CD4-positive, alpha-beta T cell (primary cell): Measurements from ENCODE around the gene GYG2. TPM values are rescaled to one million over a fixed set of nuclear protein-coding genes. Genes with fewer than 3 reads are reported as not detected.
"Not testable (repeated sequence)": the region's sequence is repeated elsewhere in the genome, so short reads cannot be mapped to it uniquely, and the experiment has no call there.

ENCODE experiments used
- ATAC-seq: fragments of 200-7000 bp; cut with Tn5 transposase; one replicate; pipeline ENCODE4 v1.10.0; 2022; ENCODE audit warnings: mild to moderate bottlenecking; ENCODE audit not compliant: poor library complexity
- CTCF ChIA-PET: fragments of 350-600 bp; sonication (Branson Sonifier 250); formaldehyde crosslinking; loops from one replicate; lab custom pipeline; 2021; ENCODE audit warnings: antibody characterized with exemption, inconsistent platforms; lab: Charles Lee
- POLR2A ChIA-PET: fragments of 350-600 bp; sonication (Branson Sonifier 250); formaldehyde crosslinking; loops from one replicate; lab custom pipeline; 2021; ENCODE audit warnings: antibody characterized with exemption, inconsistent platforms; lab: Charles Lee
- DNase-seq, 14 experiments: peaks; one replicate each; pipeline ENCODE4 v3.0.0-alpha.2; 2013 to 2020; ENCODE audit warnings: mixed read lengths in 2 of 14
- H3K27ac ChIP-seq, 2 donors: one replicate each; pipeline versions ENCODE4 v1.5.1 to v1.7.0; 2013; ENCODE audit warnings: low read length in 2 of 2, low read depth in 1 of 2, mild to moderate bottlenecking in 1 of 2
- H3K27me3 ChIP-seq, 2 experiments: 1 replicate in 1 of 2; 2 replicates in 1 of 2; pipeline versions ENCODE4 v1.6.1 to v1.7.0; 2013; ENCODE audit warnings: low read length in 2 of 2, control low read depth in 1 of 2, mild to moderate bottlenecking in 1 of 2, moderate library complexity in 1 of 2; ENCODE audit not compliant: insufficient read depth in 2 of 2, control insufficient read depth in 1 of 2
- H3K36me3 ChIP-seq: one replicate; pipeline ENCODE4 v1.6.1; 2013; ENCODE audit warnings: low read length, control low read depth; ENCODE audit not compliant: insufficient read depth
- H3K4me1 ChIP-seq: one replicate; pipeline ENCODE4 v1.6.1; 2013; ENCODE audit warnings: low read length, control low read depth; ENCODE audit not compliant: insufficient read depth
- H3K4me3 ChIP-seq: one replicate; pipeline ENCODE4 v1.5.1; 2013; ENCODE audit warnings: mild to moderate bottlenecking, low read length, moderate library complexity
- H3K9me3 ChIP-seq, 2 experiments: 1 replicate in 1 of 2; 2 replicates in 1 of 2; pipeline versions ENCODE4 v1.6.1 to v1.7.0; 2013; ENCODE audit warnings: low read length in 2 of 2, mild to moderate bottlenecking in 2 of 2, control low read depth in 1 of 2, moderate library complexity in 1 of 2; ENCODE audit not compliant: control insufficient read depth in 1 of 2, insufficient read depth in 1 of 2
- H3K27ac Mint-ChIP-seq: one replicate; pipeline ENCODE4 v1.8.0; 2020; ENCODE audit warnings: mixed read lengths
- H3K27me3 Mint-ChIP-seq: one replicate; pipeline ENCODE4 v1.8.0; 2021; ENCODE audit warnings: mixed read lengths
- H3K36me3 Mint-ChIP-seq: one replicate; pipeline ENCODE4 v1.8.0; 2021; ENCODE audit warnings: low read depth, mixed read lengths
- H3K4me1 Mint-ChIP-seq: one replicate; pipeline ENCODE4 v1.8.0; 2021; ENCODE audit warnings: low read depth, mixed read lengths
- H3K4me3 Mint-ChIP-seq: one replicate; pipeline ENCODE4 v1.8.0; 2020; ENCODE audit warnings: mild to moderate bottlenecking, mixed read lengths
- H3K9me3 Mint-ChIP-seq: one replicate; pipeline ENCODE4 v1.8.0; 2020; ENCODE audit warnings: mixed read lengths
- intact Hi-C, 2 experiments: fragments of 100-400 bp; cut with DNase I in 1 of 2; cut with micrococcal nuclease in 1 of 2; formaldehyde crosslinking; loops; one replicate each; pipeline versions ENCODE4 v1.15.1 to v1.9.0; 2023 to 2025; cut with DNase I, micrococcal nuclease
- total RNA-seq, 174 experiments: library from RNA in 2 of 174; stranded (reverse) in 2 of 174; gene quantifications; one replicate each; pipeline ENCODE4 v1.2.3 and lab custom pipeline; 2021 to 2026
- TF ChIP-seq, protein P1 (sequence below): fragments of 200-600 bp; IDR thresholded peaks from one replicate; pipeline ENCODE4 v1.8.0; 2022; ENCODE audit warnings: antibody characterized with exemption, mild to moderate bottlenecking

Gene GYG2
- total RNA-seq, 2 experiments from 2014 or later, result not detected

DNA sequence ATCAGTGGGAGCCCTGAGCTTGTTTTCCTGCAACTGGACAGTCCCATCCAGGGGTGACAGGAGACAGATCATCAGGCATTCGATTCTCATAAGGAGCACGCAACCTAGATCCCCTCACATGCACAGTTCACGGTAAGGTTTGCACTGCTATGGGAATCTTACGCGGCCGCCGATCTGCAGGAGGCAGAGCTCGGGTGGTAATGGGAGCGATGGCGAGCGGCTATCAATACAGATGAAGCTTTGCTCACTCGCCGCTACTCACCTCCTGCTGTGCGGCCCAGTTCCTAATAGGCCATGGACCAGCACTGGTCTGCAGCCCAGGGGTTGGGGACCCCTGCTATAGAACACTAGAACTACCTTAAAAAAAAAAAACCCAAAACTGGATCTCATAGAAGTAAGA, 55.0 kb downstream of the GYG2 start:
- H3K9me3 Mint-ChIP-seq, result no peaks in the 10 kb centered on the region
- H3K27ac Mint-ChIP-seq, result no peak overlapping the region
- no peaks in the 10 kb centered on the region for H3K9me3 ChIP-seq
- intact Hi-C loops, result no loop called here
- ATAC-seq (no peak), DNase-seq (no peak)
- H3K4me1 Mint-ChIP-seq, result peaks cover 1% of the 10 kb centered on the region
- no peak overlapping the region for H3K4me3 Mint-ChIP-seq
- no peak overlapping the region for H3K27ac ChIP-seq
- no peaks in the 10 kb centered on the region for H3K4me1 ChIP-seq
- CTCF ChIA-PET, result no interaction called here
- POLR2A ChIA-PET, result no interaction called here
- TF ChIP-seq, protein P1, sequence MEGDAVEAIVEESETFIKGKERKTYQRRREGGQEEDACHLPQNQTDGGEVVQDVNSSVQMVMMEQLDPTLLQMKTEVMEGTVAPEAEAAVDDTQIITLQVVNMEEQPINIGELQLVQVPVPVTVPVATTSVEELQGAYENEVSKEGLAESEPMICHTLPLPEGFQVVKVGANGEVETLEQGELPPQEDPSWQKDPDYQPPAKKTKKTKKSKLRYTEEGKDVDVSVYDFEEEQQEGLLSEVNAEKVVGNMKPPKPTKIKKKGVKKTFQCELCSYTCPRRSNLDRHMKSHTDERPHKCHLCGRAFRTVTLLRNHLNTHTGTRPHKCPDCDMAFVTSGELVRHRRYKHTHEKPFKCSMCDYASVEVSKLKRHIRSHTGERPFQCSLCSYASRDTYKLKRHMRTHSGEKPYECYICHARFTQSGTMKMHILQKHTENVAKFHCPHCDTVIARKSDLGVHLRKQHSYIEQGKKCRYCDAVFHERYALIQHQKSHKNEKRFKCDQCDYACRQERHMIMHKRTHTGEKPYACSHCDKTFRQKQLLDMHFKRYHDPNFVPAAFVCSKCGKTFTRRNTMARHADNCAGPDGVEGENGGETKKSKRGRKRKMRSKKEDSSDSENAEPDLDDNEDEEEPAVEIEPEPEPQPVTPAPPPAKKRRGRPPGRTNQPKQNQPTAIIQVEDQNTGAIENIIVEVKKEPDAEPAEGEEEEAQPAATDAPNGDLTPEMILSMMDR, result no peak
- no peaks in the 10 kb centered on the region for H3K27me3 ChIP-seq
- no peaks in the 10 kb centered on the region for H3K36me3 Mint-ChIP-seq
- H3K27me3 Mint-ChIP-seq, result peaks cover 6% of the 10 kb centered on the region
- no peak overlapping the region for H3K4me3 ChIP-seq
- H3K36me3 ChIP-seq, result no peaks in the 10 kb centered on the region

DNA sequence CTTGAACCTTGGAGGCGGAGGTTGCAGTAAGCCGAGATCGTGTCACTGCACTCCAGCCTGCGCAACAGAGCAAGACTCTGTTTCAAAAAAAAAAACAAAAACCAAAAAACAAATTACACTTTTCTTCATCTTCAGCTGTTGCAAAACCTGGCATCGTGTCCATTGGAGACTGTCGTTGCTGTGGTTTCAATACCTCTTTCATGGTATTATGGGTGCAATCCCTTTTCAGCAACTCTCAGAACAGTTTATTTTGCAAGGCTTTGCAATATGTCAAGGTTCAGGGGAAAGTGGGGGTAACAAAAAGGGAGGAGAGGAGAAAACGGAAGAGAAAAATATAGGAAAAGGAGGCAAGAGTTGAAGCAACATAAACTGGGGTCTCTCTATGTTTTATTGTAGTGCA, 59.6 kb downstream of the GYG2 start:
- Mint-ChIP-seq H3K9me3 (no peaks in the 10 kb centered on the region), H3K27me3 (no peaks in the 10 kb centered on the region), H3K27ac (no peak overlapping the region), H3K36me3 (no peaks in the 10 kb centered on the region), H3K4me1 (peaks cover 8% of the 10 kb centered on the region), H3K4me3 (peak overlapping the region; percentile 65)
- Histone ChIP-seq H3K4me3 (no peak overlapping the region), H3K9me3 (no peaks in the 10 kb centered on the region), H3K36me3 (no peaks in the 10 kb centered on the region), H3K27ac (no peak overlapping the region), H3K27me3 (no peaks in the 10 kb centered on the region), H3K4me1 (no peaks in the 10 kb centered on the region)
- TF ChIP-seq, protein P1, result no peak
- intact Hi-C loops, result no loop called here
- ATAC-seq, result no peak
- POLR2A ChIA-PET, result no interaction called here
- DNase-seq, result no peak
- CTCF ChIA-PET, result no interaction called here

DNA sequence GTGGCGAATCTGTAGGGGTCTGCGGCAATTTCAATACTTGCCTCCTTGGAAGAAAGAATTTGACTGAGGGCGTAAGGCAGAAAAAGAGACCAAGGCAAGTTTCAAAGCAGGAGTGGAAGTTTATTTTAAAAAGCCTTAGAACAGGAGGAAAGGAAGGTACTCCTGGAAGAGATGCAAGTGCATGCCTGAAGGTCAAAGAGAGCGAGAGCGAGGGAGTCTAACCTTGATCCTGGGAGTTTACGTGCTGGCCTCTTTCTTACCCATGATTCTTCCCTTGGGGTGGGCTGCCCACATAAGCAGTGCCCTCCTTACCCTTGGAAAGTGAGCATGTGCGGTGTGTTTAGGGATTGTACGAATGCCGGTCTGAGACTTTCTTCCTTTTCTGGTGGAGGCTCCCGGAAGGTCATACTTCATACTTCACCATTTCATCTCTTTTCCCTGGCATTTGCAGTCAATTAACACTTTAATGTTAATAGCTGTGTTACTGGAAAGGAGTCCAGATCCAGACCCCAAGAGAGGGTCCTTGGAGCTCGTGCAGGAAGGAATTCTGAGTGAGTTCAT, 60.4 kb downstream of the GYG2 start:
- Mint-ChIP-seq H3K27ac (no peak overlapping the region), H3K4me3 (peak overlapping the region; percentile 82), H3K27me3 (no peaks in the 10 kb centered on the region), H3K36me3 (no peaks in the 10 kb centered on the region), H3K4me1 (peaks cover 8% of the 10 kb centered on the region), H3K9me3 (no peaks in the 10 kb centered on the region)
- DNase-seq (no peak), ATAC-seq (no peak)
- TF ChIP-seq, protein P1, result no peak
- no peaks in the 10 kb centered on the region for H3K27me3 ChIP-seq
- POLR2A ChIA-PET, result no interaction called here
- H3K36me3 ChIP-seq, result no peaks in the 10 kb centered on the region
- peak overlapping the region; percentile 40 for H3K4me3 ChIP-seq
- H3K27ac ChIP-seq, result no peak overlapping the region
- CTCF ChIA-PET, result no interaction called here
- no peaks in the 10 kb centered on the region for H3K4me1 ChIP-seq
- intact Hi-C loops, result no loop called here
- no peaks in the 10 kb centered on the region for H3K9me3 ChIP-seq

DNA sequence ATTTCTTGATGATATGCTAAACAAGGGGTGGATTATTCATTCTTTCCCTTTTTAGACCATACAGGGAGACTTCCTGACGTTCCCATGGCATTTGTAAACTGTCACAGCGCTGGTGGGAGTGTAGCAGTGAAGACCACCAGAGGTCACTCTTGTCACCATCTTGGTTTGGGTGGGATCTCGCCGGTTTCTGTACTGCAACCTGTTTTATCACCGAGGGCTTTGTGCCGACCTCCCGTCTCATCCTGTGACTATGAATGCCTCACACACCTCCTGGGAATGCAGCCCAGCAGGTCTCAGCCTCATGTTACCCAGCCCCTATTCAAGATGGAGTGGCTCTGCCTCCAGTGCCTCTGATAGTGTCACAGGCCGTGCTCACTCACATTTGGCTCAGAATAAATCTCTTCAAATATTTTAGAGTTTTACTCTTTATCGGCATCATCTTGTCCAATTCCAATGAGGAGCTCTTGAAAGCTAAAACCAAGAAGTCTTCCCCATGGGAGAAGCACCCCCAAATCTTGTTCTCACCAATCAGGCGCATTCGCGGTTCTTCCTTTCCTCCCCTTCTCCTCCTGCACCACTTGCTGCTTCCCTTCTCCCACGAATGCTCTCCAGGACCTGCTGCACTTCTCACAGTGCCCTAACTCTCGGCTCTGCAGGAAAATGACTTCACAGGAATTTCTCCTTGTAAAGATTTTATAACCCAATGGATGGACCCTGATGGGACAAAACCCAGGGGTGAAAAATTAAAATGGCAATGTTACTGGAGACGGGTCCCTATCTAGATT, 61.2 kb downstream of the GYG2 start:
- ATAC-seq, H3K36me3 ChIP-seq, H3K9me3 Mint-ChIP-seq, intact Hi-C loops, H3K9me3 ChIP-seq, H3K4me1 Mint-ChIP-seq, CTCF ChIA-PET, H3K27me3 ChIP-seq, POLR2A ChIA-PET, DNase-seq, H3K27ac Mint-ChIP-seq, H3K27ac ChIP-seq, H3K36me3 Mint-ChIP-seq, H3K4me1 ChIP-seq, H3K27me3 Mint-ChIP-seq: not testable (repeated sequence)
- H3K4me3 Mint-ChIP-seq, result peak overlapping the region; percentile 82
- peak overlapping the region; percentile 40 for H3K4me3 ChIP-seq

DNA sequence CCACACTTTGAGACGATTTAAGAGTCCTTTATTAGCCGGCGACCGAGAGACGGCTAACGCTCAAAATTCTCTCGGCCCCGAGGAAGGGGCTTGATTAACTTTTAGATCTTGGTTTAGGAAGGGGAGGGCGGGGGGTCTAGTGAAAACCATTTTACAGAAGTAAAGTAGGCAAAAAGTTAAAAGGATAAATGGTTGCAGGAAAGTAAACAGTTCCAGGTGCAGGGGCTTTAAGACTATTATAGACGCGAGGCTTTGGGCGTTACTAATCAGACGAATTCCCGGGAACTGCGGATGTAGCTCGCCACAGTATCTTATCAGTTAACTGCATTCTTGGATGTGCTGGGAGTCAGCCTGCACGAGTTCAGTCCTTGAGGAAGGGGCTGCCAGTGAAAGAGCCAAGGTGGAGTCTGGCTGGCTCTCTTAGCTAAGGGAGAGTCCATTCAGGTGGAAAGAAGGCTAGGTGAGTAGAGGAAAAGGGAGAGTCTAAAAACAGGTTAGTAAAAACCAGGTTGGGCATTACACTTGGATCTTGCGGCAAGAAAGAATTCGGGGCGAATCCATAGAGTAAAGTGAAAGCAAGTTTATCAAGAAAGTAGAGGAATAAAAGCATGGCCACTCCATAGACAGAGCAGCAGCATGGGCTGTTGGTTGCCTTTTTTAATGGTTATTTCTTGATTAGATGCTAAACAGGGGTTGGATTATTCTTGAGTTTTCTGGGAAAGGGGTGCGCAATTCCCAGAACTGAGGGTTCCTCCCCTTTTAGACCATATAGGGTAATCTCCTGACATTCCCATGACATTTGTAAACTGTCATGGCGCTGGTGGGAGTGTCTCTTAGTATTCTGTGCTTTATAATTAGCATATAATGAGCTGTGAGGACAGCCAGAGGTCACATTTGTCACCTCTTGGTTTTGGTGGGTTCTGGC, 62.1 kb downstream of the GYG2 start:
- H3K4me3 ChIP-seq, CTCF ChIA-PET, intact Hi-C loops, H3K27me3 Mint-ChIP-seq, H3K27ac ChIP-seq, H3K27ac Mint-ChIP-seq, ATAC-seq, H3K9me3 ChIP-seq, DNase-seq, POLR2A ChIA-PET, H3K36me3 ChIP-seq, H3K9me3 Mint-ChIP-seq, H3K36me3 Mint-ChIP-seq, H3K4me1 ChIP-seq, H3K4me1 Mint-ChIP-seq, H3K27me3 ChIP-seq, H3K4me3 Mint-ChIP-seq: not testable (repeated sequence)
